Mucosa of descending colon (tissue), 3 donors: ENCODE measurements around the gene JUND. TPM values are rescaled to one million over a fixed set of nuclear protein-coding genes. Genes with fewer than 3 reads are reported as not detected.

Source experiments
- ATAC-seq: fragments of 200-7000 bp; cut with Tn5 transposase; one replicate; pipeline ENCODE4 v1.9.1; 2020; ENCODE audit warnings: mild to moderate bottlenecking, moderate library complexity
- DNase-seq, 3 donors: peaks; one replicate each; pipeline ENCODE4 v3.0.0-alpha.2; 2020
- H3K36me3 ChIP-seq: fragments of 200-600 bp; one replicate; pipeline ENCODE4 v1.8.0; 2021; ENCODE audit warnings: low read depth, mild to moderate bottlenecking
- H3K4me1 ChIP-seq: fragments of 200-600 bp; one replicate; pipeline ENCODE4 v1.8.0; 2021; ENCODE audit warnings: low read depth, mild to moderate bottlenecking
- H3K4me3 ChIP-seq: fragments of 200-600 bp; one replicate; pipeline ENCODE4 v1.8.0; 2021; ENCODE audit warnings: mild to moderate bottlenecking
- H3K9me3 ChIP-seq: fragments of 200-600 bp; one replicate; pipeline ENCODE4 v1.8.0; 2021; ENCODE audit warnings: mild to moderate bottlenecking
- CTCF ChIP-seq: fragments of 200-600 bp; IDR thresholded peaks from one replicate; pipeline ENCODE4 v1.8.0; 2022; ENCODE audit warnings: antibody characterized with exemption, mild to moderate bottlenecking
- intact Hi-C, 2 donors: fragments of 100-400 bp; cut with DNase I in 1 of 2; cut with micrococcal nuclease in 1 of 2; formaldehyde crosslinking; loops; one replicate each; pipeline versions ENCODE4 v1.11.0 to v1.11.1; 2022; cut with DNase I, micrococcal nuclease
- total RNA-seq, 3 donors: library from RNA; stranded (reverse); fragmentation: NEBNext Ultra II Directional in 2 of 3; extraction: Animal tissue kit (Norgen Biotek cat#: 25700) in 2 of 3; gene quantifications; one replicate each; pipeline versions ENCODE4 v1.2.1 to v1.2.4, GENCODE V29; 2021 to 2023
- donor health status: DM: no; HTN: no; CAD: no; lungs with moderate emphysema.
- donor health status: DM: no; HTN: no; CAD: no.
- donor health status: DM: no; HTN: yes; CAD: no.

JUND gene
- total RNA-seq, 3 donors from 2014 or later: 267 to 328 (median 295) TPM

GRCh38 chr19:18245297-18245696 lies 36.1 kb downstream of the JUND start:
- ATAC-seq (no peak), DNase-seq (no peak)
- no peaks in the 10 kb centered on the region for H3K36me3 ChIP-seq
- H3K9me3 ChIP-seq: no peaks in the 10 kb centered on the region
- H3K4me1 ChIP-seq: no peaks in the 10 kb centered on the region
- intact Hi-C loops: loop anchor here in 1 of 2 donors (5.0 kb wide), 1 partner anchor 33 kb away; no protein-coding TSS in a partner anchor
- no peak for TF ChIP-seq CTCF
- no peak overlapping the region for H3K4me3 ChIP-seq

GRCh38 chr19:18239303-18239702 lies 42.1 kb downstream of the JUND start:
- Histone ChIP-seq H3K4me1 (no peaks in the 10 kb centered on the region), H3K9me3 (no peaks in the 10 kb centered on the region), H3K4me3 (no peak overlapping the region), H3K36me3 (no peaks in the 10 kb centered on the region)
- no peak for TF ChIP-seq CTCF
- intact Hi-C loops: no loop called here
- DNase-seq: no peak
- ATAC-seq: no peak

GRCh38 chr19:18234194-18234593 lies 47.2 kb downstream of the JUND start:
- H3K4me1 ChIP-seq: no peaks in the 10 kb centered on the region
- DNase-seq: no peak
- H3K9me3 ChIP-seq: no peaks in the 10 kb centered on the region
- TF ChIP-seq CTCF: no peak
- intact Hi-C loops: no loop called here
- no peak for ATAC-seq
- no peaks in the 10 kb centered on the region for H3K36me3 ChIP-seq
- H3K4me3 ChIP-seq: no peak overlapping the region

GRCh38 chr19:18233224-18233825 lies 48.1 kb downstream of the JUND start:
- intact Hi-C loops: no loop called here
- ATAC-seq (peak; percentile 68), DNase-seq (peak in 2 of 3 donors; percentile 64 to 66)
- H3K36me3 ChIP-seq: no peaks in the 10 kb centered on the region
- H3K4me1 ChIP-seq: no peaks in the 10 kb centered on the region
- no peak for TF ChIP-seq CTCF
- no peak overlapping the region for H3K4me3 ChIP-seq
- H3K9me3 ChIP-seq: no peaks in the 10 kb centered on the region

- Histone ChIP-seq H3K36me3 (no peaks in the 10 kb centered on the region), H3K4me1 (no peaks in the 10 kb centered on the region), H3K9me3 (no peaks in the 10 kb centered on the region), H3K4me3 (no peak overlapping the region)
- TF ChIP-seq CTCF: no peak
- DNase-seq (no peak), ATAC-seq (no peak)
- intact Hi-C loops: no loop called here
These were observed 48.7 kb downstream of the JUND start for GRCh38 chr19:18232540-18233223.
